PC-3 (cell line): Measurements from ENCODE around the gene MCTP2. TPM values are rescaled to one million over a fixed set of nuclear protein-coding genes. Genes with fewer than 3 reads are reported as not detected.

Source experiments
- ATAC-seq: fragments of 200-7000 bp; cut with Tn5 transposase; 2 replicates; pipeline ENCODE4 v1.9.1; 2020; ENCODE audit warnings: mild to moderate bottlenecking, moderate library complexity
- BruUV-seq: library from RNA; stranded (reverse); fragments of 400-500 nt; replicated peaks from 2 replicates; lab custom pipeline; 2021; lab: Mats Ljungman, UMichigan
- CTCF ChIA-PET: fragments of 300-600 bp; sonication (Branson Sonifier 250); formaldehyde crosslinking; loops from one replicate; lab custom pipeline; 2022; ENCODE audit warnings: antibody characterized with exemption; lab: Charles Lee
- POLR2A ChIA-PET: fragments of 300-600 bp; sonication (Branson Sonifier 250); formaldehyde crosslinking; loops from one replicate; lab custom pipeline; 2022; ENCODE audit warnings: antibody characterized with exemption; ENCODE audit not compliant: unreplicated experiment; lab: Charles Lee
- DNase-seq: peaks from one replicate; pipeline ENCODE4 v3.0.0-alpha.2; 2015
- H2AFZ ChIP-seq: fragments of 300-600 bp; sonication (generic); 2 replicates; pipeline ENCODE4 v1.6.0; 2016; ENCODE audit warnings: antibody characterized with exemption, low read length
- H3F3A ChIP-seq: fragments of 300-600 bp; sonication (generic); one replicate; pipeline ENCODE4 v1.6.0; 2017; ENCODE audit warnings: antibody characterized with exemption, low read length, control low read depth, mild to moderate bottlenecking; ENCODE audit not compliant: unreplicated experiment
- H3K27ac ChIP-seq: fragments of 300-600 bp; sonication (generic); 2 replicates; pipeline ENCODE4 v1.5.1; 2016; ENCODE audit warnings: mild to moderate bottlenecking, low read length
- H3K27me3 ChIP-seq: fragments of 300-600 bp; sonication (generic); 2 replicates; pipeline ENCODE4 v1.6.1; 2016; ENCODE audit warnings: low read length, mixed read lengths
- H3K36me3 ChIP-seq: fragments of 300-600 bp; sonication (generic); 2 replicates; pipeline ENCODE4 v1.6.1; 2016; ENCODE audit warnings: low read depth, mixed run types, low read length, mixed read lengths
- H3K4me1 ChIP-seq: fragments of 300-600 bp; sonication (generic); 2 replicates; pipeline ENCODE4 v1.5.1; 2016; ENCODE audit warnings: low read length; ENCODE audit not compliant: insufficient read depth
- H3K4me2 ChIP-seq: fragments of 300-600 bp; sonication (generic); 2 replicates; pipeline ENCODE4 v1.6.0; 2016; ENCODE audit warnings: low read length
- H3K4me3 ChIP-seq: fragments of 300-600 bp; sonication (generic); 2 replicates; pipeline ENCODE4 v1.5.1; 2016; ENCODE audit warnings: mild to moderate bottlenecking, low read length, mixed read lengths
- H3K79me2 ChIP-seq: fragments of 300-600 bp; sonication (generic); 2 replicates; pipeline ENCODE4 v1.6.1; 2017; ENCODE audit warnings: low read length, mixed read lengths
- H3K9ac ChIP-seq: fragments of 300-600 bp; sonication (generic); 2 replicates; pipeline ENCODE4 v1.6.0; 2016; ENCODE audit warnings: mild to moderate bottlenecking, low read length
- H3K9me2 ChIP-seq: fragments of 300-600 bp; sonication (generic); replicated peaks from 2 replicates; pipeline ENCODE4 v1.6.1; 2016; ENCODE audit warnings: mixed run types, low read length, mixed read lengths
- H3K9me3 ChIP-seq: fragments of 300-600 bp; sonication (generic); 2 replicates; pipeline ENCODE4 v1.6.1; 2016; ENCODE audit warnings: low read length, mixed read lengths
- H4K20me1 ChIP-seq: fragments of 300-600 bp; sonication (generic); 2 replicates; pipeline ENCODE4 v1.6.1; 2016; ENCODE audit warnings: low read length, mixed read lengths
- EZH2 ChIP-seq: fragments of 300-600 bp; sonication (generic); IDR thresholded peaks from one replicate; pipeline ENCODE4 v1.6.1; 2017; ENCODE audit warnings: antibody characterized with exemption, mild to moderate bottlenecking, low read length; ENCODE audit not compliant: unreplicated experiment
- EZH2phosphoT487 ChIP-seq: fragments of 300-600 bp; sonication (generic); IDR thresholded peaks from 2 replicates; pipeline ENCODE4 v1.6.1; 2018; ENCODE audit warnings: mild to moderate bottlenecking, antibody characterized with exemption, low read length, borderline replicate concordance
- intact Hi-C: fragments of 100-400 bp; cut with micrococcal nuclease; formaldehyde crosslinking; loops from 2 replicates; pipeline ENCODE4 v1.9.0; 2023
- total RNA-seq: library from RNA; depleted of rRNA; stranded (reverse); fragments of >200 nt; gene quantifications from 2 replicates; pipeline ENCODE4 v1.2.3, GENCODE V29; 2014
- TF ChIP-seq, protein P1 (sequence below): fragments of 300-600 bp; sonication (generic); conservative IDR thresholded peaks from 2 replicates; pipeline ENCODE4 v1.5.1; 2017; ENCODE audit warnings: antibody characterized with exemption, low read depth, mild to moderate bottlenecking, low read length

The MCTP2 gene
- total RNA-seq, 1 experiment from 2014 or later, result 6.2 TPM

DNA sequence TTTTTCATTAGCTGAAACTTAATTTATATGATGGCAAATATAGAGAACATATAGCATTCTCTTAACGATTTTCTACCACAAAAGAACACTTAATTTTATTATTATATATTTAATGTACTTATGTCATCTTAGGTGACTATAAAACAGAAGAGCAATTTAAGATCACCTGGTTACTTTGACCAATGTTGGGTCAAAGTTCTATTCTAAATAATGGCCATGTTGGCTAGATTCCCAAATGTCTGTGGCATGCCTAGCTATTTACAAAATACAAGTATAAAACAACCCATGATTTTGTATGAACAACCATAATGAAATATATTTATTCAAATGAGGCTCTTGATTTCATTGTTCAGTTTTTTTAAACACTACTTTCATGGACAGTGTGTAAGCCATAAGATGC, 200.9 kb downstream of the MCTP2 start:
- Histone ChIP-seq H3K27ac (no peak overlapping the region), H3K4me2 (no peak overlapping the region), H2AFZ (no peak overlapping the region), H3K79me2 (no peaks in the 10 kb centered on the region), H3K4me3 (no peak overlapping the region), H4K20me1 (no peaks in the 10 kb centered on the region), H3K9ac (no peak overlapping the region), H3K27me3 (no peaks in the 10 kb centered on the region), H3K36me3 (no peaks in the 10 kb centered on the region), H3K9me3 (no peaks in the 10 kb centered on the region), H3F3A (no peaks in the 10 kb centered on the region), H3K4me1 (no peaks in the 10 kb centered on the region), H3K9me2 (no peaks in the 10 kb centered on the region)
- no peak for ATAC-seq
- ChIA-PET POLR2A (no interaction called here), CTCF (no interaction called here)
- BruUV-seq, result no TSS peak
- DNase-seq, result no peak
- TF ChIP-seq EZH2 (no peak), EZH2phosphoT487 (no peak)
- TF ChIP-seq, protein P1, sequence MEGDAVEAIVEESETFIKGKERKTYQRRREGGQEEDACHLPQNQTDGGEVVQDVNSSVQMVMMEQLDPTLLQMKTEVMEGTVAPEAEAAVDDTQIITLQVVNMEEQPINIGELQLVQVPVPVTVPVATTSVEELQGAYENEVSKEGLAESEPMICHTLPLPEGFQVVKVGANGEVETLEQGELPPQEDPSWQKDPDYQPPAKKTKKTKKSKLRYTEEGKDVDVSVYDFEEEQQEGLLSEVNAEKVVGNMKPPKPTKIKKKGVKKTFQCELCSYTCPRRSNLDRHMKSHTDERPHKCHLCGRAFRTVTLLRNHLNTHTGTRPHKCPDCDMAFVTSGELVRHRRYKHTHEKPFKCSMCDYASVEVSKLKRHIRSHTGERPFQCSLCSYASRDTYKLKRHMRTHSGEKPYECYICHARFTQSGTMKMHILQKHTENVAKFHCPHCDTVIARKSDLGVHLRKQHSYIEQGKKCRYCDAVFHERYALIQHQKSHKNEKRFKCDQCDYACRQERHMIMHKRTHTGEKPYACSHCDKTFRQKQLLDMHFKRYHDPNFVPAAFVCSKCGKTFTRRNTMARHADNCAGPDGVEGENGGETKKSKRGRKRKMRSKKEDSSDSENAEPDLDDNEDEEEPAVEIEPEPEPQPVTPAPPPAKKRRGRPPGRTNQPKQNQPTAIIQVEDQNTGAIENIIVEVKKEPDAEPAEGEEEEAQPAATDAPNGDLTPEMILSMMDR, result no peak
- intact Hi-C loops, result no loop called here

DNA sequence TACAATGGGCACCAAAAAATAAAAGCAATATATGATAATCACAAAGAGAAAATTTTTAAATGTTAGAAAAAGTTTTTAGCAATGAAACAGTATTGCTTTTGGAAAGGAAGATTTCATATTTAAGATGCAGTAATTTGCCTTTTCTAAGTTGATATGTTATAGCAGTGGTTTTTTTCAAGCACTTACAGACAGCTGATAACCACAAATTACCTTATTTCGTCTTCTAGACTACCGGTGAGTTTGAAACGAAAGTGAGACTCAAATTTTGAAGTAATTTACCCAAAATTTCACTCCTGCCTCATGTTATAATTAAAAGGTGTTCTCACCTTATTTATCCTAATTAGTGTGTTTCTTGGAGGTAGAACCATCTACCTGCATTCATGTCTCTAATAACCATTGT, 207.8 kb downstream of the MCTP2 start:
- BruUV-seq, result no TSS peak
- H3K9me2 ChIP-seq, result no peaks in the 10 kb centered on the region
- H3K9ac ChIP-seq, result no peak overlapping the region
- H2AFZ ChIP-seq, result no peak overlapping the region
- CTCF ChIA-PET, result no interaction called here
- H3K36me3 ChIP-seq, result no peaks in the 10 kb centered on the region
- no peak overlapping the region for H3K4me3 ChIP-seq
- H3K4me2 ChIP-seq, result no peak overlapping the region
- no peak for DNase-seq
- H3K4me1 ChIP-seq, result no peaks in the 10 kb centered on the region
- no peak for ATAC-seq
- no peak overlapping the region for H3K27ac ChIP-seq
- intact Hi-C loops, result no loop called here
- no peaks in the 10 kb centered on the region for H3K27me3 ChIP-seq
- POLR2A ChIA-PET, result no interaction called here
- no peaks in the 10 kb centered on the region for H3F3A ChIP-seq
- no peaks in the 10 kb centered on the region for H3K9me3 ChIP-seq
- TF ChIP-seq, protein P1, result no peak
- H3K79me2 ChIP-seq, result no peaks in the 10 kb centered on the region
- H4K20me1 ChIP-seq, result no peaks in the 10 kb centered on the region

DNA sequence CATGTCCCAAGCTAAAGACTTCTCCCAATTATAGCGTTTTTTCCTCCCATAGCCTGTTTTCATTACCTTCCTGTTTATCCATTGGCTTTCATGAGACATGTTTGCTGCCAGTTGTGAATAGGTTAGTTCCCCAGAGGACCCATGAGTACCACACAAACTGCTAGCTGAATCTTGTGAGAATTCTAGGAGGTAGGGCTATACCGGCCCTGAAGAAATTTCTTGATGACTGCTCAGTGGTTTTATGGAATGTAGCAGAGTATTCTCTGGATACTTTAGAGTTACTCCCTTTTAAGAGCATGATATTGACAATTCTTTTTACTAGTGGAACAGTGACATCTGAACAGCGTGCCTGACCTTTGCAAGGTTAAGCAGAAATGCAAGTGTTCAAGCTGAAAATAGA, 210.4 kb downstream of the MCTP2 start:
- no peaks in the 10 kb centered on the region for H3K79me2 ChIP-seq
- no peaks in the 10 kb centered on the region for H3K9me2 ChIP-seq
- no peaks in the 10 kb centered on the region for H3K4me1 ChIP-seq
- H3K36me3 ChIP-seq, result no peaks in the 10 kb centered on the region
- no peaks in the 10 kb centered on the region for H3K27me3 ChIP-seq
- no peaks in the 10 kb centered on the region for H4K20me1 ChIP-seq
- TF ChIP-seq EZH2 (no peak), EZH2phosphoT487 (no peak)
- TF ChIP-seq, protein P1, result no peak
- H3K4me2 ChIP-seq, result no peak overlapping the region
- intact Hi-C loops, result no loop called here
- DNase-seq (no peak), ATAC-seq (no peak)
- ChIA-PET CTCF (no interaction called here), POLR2A (no interaction called here)
- H3K4me3 ChIP-seq, result no peak overlapping the region
- no peak overlapping the region for H2AFZ ChIP-seq
- no peaks in the 10 kb centered on the region for H3F3A ChIP-seq
- no peak overlapping the region for H3K27ac ChIP-seq
- H3K9ac ChIP-seq, result no peak overlapping the region
- H3K9me3 ChIP-seq, result no peaks in the 10 kb centered on the region
- BruUV-seq, result no TSS peak
